Astrocyte (in vitro differentiated cells and primary cell): ENCODE results near the gene VWA5B1.

Source experiments
- EZH2 ChIP-seq: IDR thresholded peaks from 2 replicates; pipeline ENCODE4 v1.6.1; 2012; ENCODE audit warnings: mild to moderate bottlenecking, low read length, inconsistent platforms; ENCODE audit not compliant: insufficient read depth
- TF ChIP-seq, protein P1 (sequence below): IDR thresholded peaks from 2 replicates; pipeline ENCODE4 v1.5.1; 2011; ENCODE audit warnings: low read depth, mild to moderate bottlenecking, inconsistent platforms, low read length, moderate library complexity; ENCODE audit not compliant: insufficient read depth

DNA sequence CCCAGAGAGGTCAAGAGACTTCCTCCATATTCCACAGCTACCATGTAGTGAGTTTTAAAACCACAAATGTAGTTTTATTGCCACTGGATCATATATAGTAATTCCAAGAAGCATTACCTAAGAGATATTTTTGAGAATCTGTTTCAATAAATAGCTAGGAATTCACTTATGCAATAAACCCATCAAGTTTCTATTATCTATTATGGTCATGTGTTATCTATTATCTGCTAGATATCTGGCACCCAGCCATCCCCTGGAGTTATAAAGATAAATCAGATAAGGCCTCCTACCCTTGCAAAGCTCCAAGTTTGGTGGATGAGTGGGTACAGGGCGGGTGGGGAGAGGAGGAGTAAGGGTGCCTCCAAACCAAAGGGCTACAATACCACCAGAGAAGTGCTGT is 10.3 kb upstream of the VWA5B1 start:
- TF ChIP-seq EZH2 = no peak
- TF ChIP-seq, protein P1, sequence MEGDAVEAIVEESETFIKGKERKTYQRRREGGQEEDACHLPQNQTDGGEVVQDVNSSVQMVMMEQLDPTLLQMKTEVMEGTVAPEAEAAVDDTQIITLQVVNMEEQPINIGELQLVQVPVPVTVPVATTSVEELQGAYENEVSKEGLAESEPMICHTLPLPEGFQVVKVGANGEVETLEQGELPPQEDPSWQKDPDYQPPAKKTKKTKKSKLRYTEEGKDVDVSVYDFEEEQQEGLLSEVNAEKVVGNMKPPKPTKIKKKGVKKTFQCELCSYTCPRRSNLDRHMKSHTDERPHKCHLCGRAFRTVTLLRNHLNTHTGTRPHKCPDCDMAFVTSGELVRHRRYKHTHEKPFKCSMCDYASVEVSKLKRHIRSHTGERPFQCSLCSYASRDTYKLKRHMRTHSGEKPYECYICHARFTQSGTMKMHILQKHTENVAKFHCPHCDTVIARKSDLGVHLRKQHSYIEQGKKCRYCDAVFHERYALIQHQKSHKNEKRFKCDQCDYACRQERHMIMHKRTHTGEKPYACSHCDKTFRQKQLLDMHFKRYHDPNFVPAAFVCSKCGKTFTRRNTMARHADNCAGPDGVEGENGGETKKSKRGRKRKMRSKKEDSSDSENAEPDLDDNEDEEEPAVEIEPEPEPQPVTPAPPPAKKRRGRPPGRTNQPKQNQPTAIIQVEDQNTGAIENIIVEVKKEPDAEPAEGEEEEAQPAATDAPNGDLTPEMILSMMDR = no peak
